ENCODE measurements around the gene TTC29.

The TTC29 gene

GRCh38 chr4:146952896-146953295 is 7.2 kb upstream of the TTC29 start:
- Histone ChIP-seq H3K4me1 (ENCODE audit: control insufficient read depth in 1 of 2, insufficient read depth in 1 of 2, low read depth in 1 of 2, low read length in 1 of 2) (no peaks in the 10 kb centered on the region), H3K9me3 (no peaks in the 10 kb centered on the region)

GRCh38 chr4:146949559-146949958 is 3.9 kb upstream of the TTC29 start:
- Histone ChIP-seq H3K9me3 (no peaks in the 10 kb centered on the region), H3K27ac (no peak overlapping the region), H3K4me3 (ENCODE audit: low read depth in 1 of 2, low read length in 1 of 2) (no peak overlapping the region)

More at GRCh38 chr4:146952896-146953295, 7.2 kb upstream of the TTC29 start:
- Histone ChIP-seq H3K4me3 (ENCODE audit: low read depth in 1 of 2, low read length in 1 of 2) (no peak overlapping the region), H3K27me3 (no peaks in the 10 kb centered on the region), H3K27ac (no peak overlapping the region), H3K36me3 (no peaks in the 10 kb centered on the region)
- TF ChIP-seq CTCF (IDR thresholded peaks at IDR 0.05), result no peak

GRCh38 chr4:146943691-146944375 is 1.8 kb downstream of the TTC29 start:
- Histone ChIP-seq H3K27ac (no peak overlapping the region), H3K4me1 (ENCODE audit: control insufficient read depth in 1 of 2, insufficient read depth in 1 of 2, low read depth in 1 of 2, low read length in 1 of 2) (peaks cover 9 to 16% of the 10 kb centered on the region in 2 experiments), H3K27me3 (peaks cover 28% of the 10 kb centered on the region), H3K9me3 (no peaks in the 10 kb centered on the region), H3K36me3 (no peaks in the 10 kb centered on the region), H3K4me3 (ENCODE audit: low read depth in 1 of 2, low read length in 1 of 2) (no peak overlapping the region)
- TF ChIP-seq CTCF (IDR thresholded peaks at IDR 0.05), result no peak

More at GRCh38 chr4:146949559-146949958, 3.9 kb upstream of the TTC29 start:
- H3K36me3 ChIP-seq, result no peaks in the 10 kb centered on the region
- no peak for TF ChIP-seq CTCF (IDR thresholded peaks at IDR 0.05)
- H3K27me3 ChIP-seq, result peaks cover 19% of the 10 kb centered on the region
- peaks cover 9 to 16% of the 10 kb centered on the region in 2 experiments for H3K4me1 ChIP-seq (ENCODE audit: control insufficient read depth in 1 of 2, insufficient read depth in 1 of 2, low read depth in 1 of 2, low read length in 1 of 2)

- no peaks in the 10 kb centered on the region for H3K9me3 ChIP-seq
- H3K4me3 ChIP-seq (ENCODE audit: low read depth in 1 of 2, low read length in 1 of 2), result no peak overlapping the region
- H3K36me3 ChIP-seq, result no peaks in the 10 kb centered on the region
- no peaks in the 10 kb centered on the region for H3K27me3 ChIP-seq
- TF ChIP-seq CTCF (IDR thresholded peaks at IDR 0.05), result no peak
- H3K27ac ChIP-seq, result no peak overlapping the region
- H3K4me1 ChIP-seq (ENCODE audit: control insufficient read depth in 1 of 2, insufficient read depth in 1 of 2, low read depth in 1 of 2, low read length in 1 of 2), result no peaks in the 10 kb centered on the region
Observed at GRCh38 chr4:146932116-146932515, 13.5 kb downstream of the TTC29 start.

- Histone ChIP-seq H3K27me3 (no peaks in the 10 kb centered on the region), H3K9me3 (no peaks in the 10 kb centered on the region), H3K36me3 (no peaks in the 10 kb centered on the region), H3K4me3 (ENCODE audit: low read depth in 1 of 2, low read length in 1 of 2) (no peak overlapping the region), H3K4me1 (ENCODE audit: control insufficient read depth in 1 of 2, insufficient read depth in 1 of 2, low read depth in 1 of 2, low read length in 1 of 2) (no peaks in the 10 kb centered on the region), H3K27ac (no peak overlapping the region)
- TF ChIP-seq CTCF (IDR thresholded peaks at IDR 0.05), result no peak
Observed at GRCh38 chr4:146930673-146931072, 15.0 kb downstream of the TTC29 start.
